Measurements from ENCODE around the gene UGT1A5.

DNA sequence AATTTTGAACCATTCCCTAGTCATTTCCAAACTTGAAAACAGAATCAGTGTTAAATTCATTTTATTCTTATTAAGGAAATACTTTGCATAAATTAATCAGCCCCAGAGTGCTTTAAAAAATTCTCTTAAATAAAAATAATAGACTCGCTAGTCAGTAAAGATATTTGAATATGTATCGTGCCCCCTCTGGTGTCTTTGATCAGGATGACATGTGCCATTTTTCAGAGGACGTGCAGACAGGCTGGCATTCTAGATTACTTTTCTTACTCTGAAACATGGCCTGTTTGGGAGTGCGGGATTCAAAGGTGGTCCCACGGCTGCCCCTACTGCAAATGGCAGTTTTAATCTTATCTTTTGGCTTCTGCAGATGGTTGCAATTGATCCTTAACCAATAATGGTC, 59.9 kb downstream of the UGT1A5 start:
- TF ChIP-seq RXRA (CRISPR knock-in tag; IDR thresholded peaks at IDR 0.05), result no peak
- TF ChIP-seq, protein P1, sequence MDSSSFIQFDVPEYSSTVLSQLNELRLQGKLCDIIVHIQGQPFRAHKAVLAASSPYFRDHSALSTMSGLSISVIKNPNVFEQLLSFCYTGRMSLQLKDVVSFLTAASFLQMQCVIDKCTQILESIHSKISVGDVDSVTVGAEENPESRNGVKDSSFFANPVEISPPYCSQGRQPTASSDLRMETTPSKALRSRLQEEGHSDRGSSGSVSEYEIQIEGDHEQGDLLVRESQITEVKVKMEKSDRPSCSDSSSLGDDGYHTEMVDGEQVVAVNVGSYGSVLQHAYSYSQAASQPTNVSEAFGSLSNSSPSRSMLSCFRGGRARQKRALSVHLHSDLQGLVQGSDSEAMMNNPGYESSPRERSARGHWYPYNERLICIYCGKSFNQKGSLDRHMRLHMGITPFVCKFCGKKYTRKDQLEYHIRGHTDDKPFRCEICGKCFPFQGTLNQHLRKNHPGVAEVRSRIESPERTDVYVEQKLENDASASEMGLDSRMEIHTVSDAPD (CRISPR knock-in tag; IDR thresholded peaks at IDR 0.05), result no peak
- TF ChIP-seq ZNF224 (CRISPR knock-in tag; IDR thresholded peaks at IDR 0.05), result no peak
- TF ChIP-seq ZNF263 (CRISPR knock-in tag; IDR thresholded peaks at IDR 0.05), result no peak
- TF ChIP-seq, protein P2, sequence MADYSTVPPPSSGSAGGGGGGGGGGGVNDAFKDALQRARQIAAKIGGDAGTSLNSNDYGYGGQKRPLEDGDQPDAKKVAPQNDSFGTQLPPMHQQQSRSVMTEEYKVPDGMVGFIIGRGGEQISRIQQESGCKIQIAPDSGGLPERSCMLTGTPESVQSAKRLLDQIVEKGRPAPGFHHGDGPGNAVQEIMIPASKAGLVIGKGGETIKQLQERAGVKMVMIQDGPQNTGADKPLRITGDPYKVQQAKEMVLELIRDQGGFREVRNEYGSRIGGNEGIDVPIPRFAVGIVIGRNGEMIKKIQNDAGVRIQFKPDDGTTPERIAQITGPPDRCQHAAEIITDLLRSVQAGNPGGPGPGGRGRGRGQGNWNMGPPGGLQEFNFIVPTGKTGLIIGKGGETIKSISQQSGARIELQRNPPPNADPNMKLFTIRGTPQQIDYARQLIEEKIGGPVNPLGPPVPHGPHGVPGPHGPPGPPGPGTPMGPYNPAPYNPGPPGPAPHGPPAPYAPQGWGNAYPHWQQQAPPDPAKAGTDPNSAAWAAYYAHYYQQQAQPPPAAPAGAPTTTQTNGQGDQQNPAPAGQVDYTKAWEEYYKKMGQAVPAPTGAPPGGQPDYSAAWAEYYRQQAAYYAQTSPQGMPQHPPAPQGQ (CRISPR knock-in tag; IDR thresholded peaks at IDR 0.05; ENCODE audit: borderline replicate concordance), result no peak
- no peak for TF ChIP-seq ZNF124 (CRISPR knock-in tag; IDR thresholded peaks at IDR 0.05)
- TF ChIP-seq, protein P3, sequence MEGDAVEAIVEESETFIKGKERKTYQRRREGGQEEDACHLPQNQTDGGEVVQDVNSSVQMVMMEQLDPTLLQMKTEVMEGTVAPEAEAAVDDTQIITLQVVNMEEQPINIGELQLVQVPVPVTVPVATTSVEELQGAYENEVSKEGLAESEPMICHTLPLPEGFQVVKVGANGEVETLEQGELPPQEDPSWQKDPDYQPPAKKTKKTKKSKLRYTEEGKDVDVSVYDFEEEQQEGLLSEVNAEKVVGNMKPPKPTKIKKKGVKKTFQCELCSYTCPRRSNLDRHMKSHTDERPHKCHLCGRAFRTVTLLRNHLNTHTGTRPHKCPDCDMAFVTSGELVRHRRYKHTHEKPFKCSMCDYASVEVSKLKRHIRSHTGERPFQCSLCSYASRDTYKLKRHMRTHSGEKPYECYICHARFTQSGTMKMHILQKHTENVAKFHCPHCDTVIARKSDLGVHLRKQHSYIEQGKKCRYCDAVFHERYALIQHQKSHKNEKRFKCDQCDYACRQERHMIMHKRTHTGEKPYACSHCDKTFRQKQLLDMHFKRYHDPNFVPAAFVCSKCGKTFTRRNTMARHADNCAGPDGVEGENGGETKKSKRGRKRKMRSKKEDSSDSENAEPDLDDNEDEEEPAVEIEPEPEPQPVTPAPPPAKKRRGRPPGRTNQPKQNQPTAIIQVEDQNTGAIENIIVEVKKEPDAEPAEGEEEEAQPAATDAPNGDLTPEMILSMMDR (CRISPR knock-in tag; IDR thresholded peaks at IDR 0.05), result no peak
- no peak for TF ChIP-seq KLF15 (CRISPR knock-in tag; IDR thresholded peaks at IDR 0.05; ENCODE audit: borderline replicate concordance)

Data from HepG2 (cell line).